Sigmoid colon (tissue), 7 donors: Measurements from ENCODE around the gene INAFM2. TPM values are rescaled to one million over a fixed set of nuclear protein-coding genes. Genes with fewer than 3 reads are reported as not detected.

ENCODE experiments used
- DNase-seq: peaks from one replicate; pipeline ENCODE4 v3.0.0-alpha.2; 2019
- H3K27ac ChIP-seq, 4 donors: fragments of 200-600 bp; sonication (generic); one replicate each; pipeline ENCODE4 v1.5.1; 2016 to 2019; ENCODE audit warnings: mild to moderate bottlenecking in 1 of 4
- H3K27me3 ChIP-seq, 3 donors: fragments of 200-600 bp; sonication (generic); one replicate each; pipeline ENCODE4 v1.5.1; 2019; ENCODE audit warnings: mild to moderate bottlenecking in 1 of 3
- H3K36me3 ChIP-seq, 4 donors: fragments of 200-600 bp; sonication (generic); one replicate each; pipeline ENCODE4 v1.5.1; 2016 to 2019
- H3K4me1 ChIP-seq, 4 donors: fragments of 200-600 bp; sonication (generic); one replicate each; pipeline ENCODE4 v1.5.1; 2017 to 2019
- H3K4me3 ChIP-seq, 4 donors: fragments of 200-600 bp; sonication (generic); one replicate each; pipeline ENCODE4 v1.5.1; 2017 to 2019; ENCODE audit warnings: mild to moderate bottlenecking in 2 of 4, moderate library complexity in 1 of 4
- H3K9me3 ChIP-seq, 4 donors: fragments of 200-600 bp in 3 of 4; sonication (generic) in 3 of 4; one replicate each; pipeline versions ENCODE4 v1.5.1 to v1.6.1; 2013 to 2019
- EP300 ChIP-seq, 4 donors: sonication (generic); formaldehyde crosslinking; IDR thresholded peaks; one replicate each; pipeline ENCODE4 v1.6.1; 2017; ENCODE audit warnings: antibody characterized with exemption in 4 of 4
- POLR2A ChIP-seq, 2 donors: fragments of 450-650 bp; IDR thresholded peaks; one replicate each; pipeline ENCODE4 v1.6.1; 2016; ENCODE audit warnings: antibody characterized with exemption in 2 of 2, mild to moderate bottlenecking in 2 of 2, moderate library complexity in 2 of 2
- POLR2AphosphoS5 ChIP-seq, 4 donors: sonication (generic); formaldehyde crosslinking; IDR thresholded peaks; one replicate each; pipeline ENCODE4 v1.6.1; 2017; ENCODE audit warnings: antibody characterized with exemption in 4 of 4
- WGBS, 2 donors: extraction: QIAGEN DNeasy Blood & Tissue Kit; methylation state at CpG; one replicate each; pipeline ENCODE4 v1.1.7; 2013; 5-methylcytosine and 5-hydroxymethylcytosine counted together
- intact Hi-C: fragments of 100-400 bp; cut with DNase I; formaldehyde crosslinking; loops from one replicate; pipeline ENCODE4 v1.15.1; 2023
- polyA plus RNA-seq, 3 donors: library from polyadenylated mRNA; stranded (reverse); fragments of 200-250 nt; gene quantifications; one replicate each; pipeline ENCODE4 v1.2.3, GENCODE V29; 2013
- total RNA-seq, 4 donors: library from RNA; depleted of rRNA; stranded (reverse); fragments of >200 nt; gene quantifications; one replicate each; pipeline ENCODE4 v1.1.0, GENCODE V29; 2016
- TF ChIP-seq, protein P1 (sequence below), 4 experiments: fragments of 450-650 bp in 3 of 4; fragments of 200-600 bp in 1 of 4; IDR thresholded peaks; one replicate each; pipeline ENCODE4 v1.5.1; 2016 to 2019; ENCODE audit warnings: antibody characterized with exemption in 4 of 4, mild to moderate bottlenecking in 3 of 4, moderate library complexity in 2 of 4
- donor health status: healthy with polysubstance abuse.
- donor health status: Bipolar disorder and iron deficiency.
- donor health status: healthy.

Gene INAFM2
- total and polyA plus RNA-seq, 7 donors, result 6.6 to 63.1 (median 41.0) TPM

DNA sequence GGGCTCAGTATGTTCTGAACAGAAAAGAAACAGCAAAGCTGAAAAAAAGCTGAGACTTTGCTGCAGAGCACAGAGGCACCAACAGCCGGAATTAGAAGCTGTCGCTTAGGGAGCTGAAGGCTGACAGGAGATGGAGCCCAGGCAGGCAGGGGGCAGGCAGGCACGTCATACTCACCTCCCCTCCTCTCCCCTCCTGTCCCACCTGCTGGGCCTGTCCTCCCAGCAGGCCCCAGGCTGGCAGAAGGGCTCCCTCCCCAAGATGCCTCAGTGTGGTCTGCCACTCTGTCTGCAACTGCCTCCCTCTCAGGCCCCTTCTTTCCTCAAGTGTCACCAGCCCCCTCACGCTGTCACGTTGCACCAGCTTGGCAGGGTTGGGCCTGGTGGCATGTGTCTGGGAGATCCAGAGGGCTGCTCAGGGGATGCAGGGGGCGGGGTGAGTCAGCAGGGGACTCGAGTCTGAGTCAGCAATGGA, 37.4 kb upstream of the INAFM2 start:
- WGBS, 2 donors, result 90 to 91% methylated on average over 7 of the region's 7 CpGs
- Histone ChIP-seq H3K4me3 (no peak overlapping the region), H3K9me3 (no peaks in the 10 kb centered on the region), H3K27ac (no peak overlapping the region), H3K36me3 (no peaks in the 10 kb centered on the region), H3K27me3 (peaks cover 21 to 30% (median 23%) of the 10 kb centered on the region in 3 donors), H3K4me1 (peaks cover 0 to 49% (median 41%) of the 10 kb centered on the region in 4 donors)
- intact Hi-C loops, result no loop called here
- TF ChIP-seq EP300 (IDR thresholded peaks at IDR 0.05) (no peak), POLR2AphosphoS5 (IDR thresholded peaks at IDR 0.05) (no peak), POLR2A (IDR thresholded peaks at IDR 0.05) (no peak)
- TF ChIP-seq, protein P1, sequence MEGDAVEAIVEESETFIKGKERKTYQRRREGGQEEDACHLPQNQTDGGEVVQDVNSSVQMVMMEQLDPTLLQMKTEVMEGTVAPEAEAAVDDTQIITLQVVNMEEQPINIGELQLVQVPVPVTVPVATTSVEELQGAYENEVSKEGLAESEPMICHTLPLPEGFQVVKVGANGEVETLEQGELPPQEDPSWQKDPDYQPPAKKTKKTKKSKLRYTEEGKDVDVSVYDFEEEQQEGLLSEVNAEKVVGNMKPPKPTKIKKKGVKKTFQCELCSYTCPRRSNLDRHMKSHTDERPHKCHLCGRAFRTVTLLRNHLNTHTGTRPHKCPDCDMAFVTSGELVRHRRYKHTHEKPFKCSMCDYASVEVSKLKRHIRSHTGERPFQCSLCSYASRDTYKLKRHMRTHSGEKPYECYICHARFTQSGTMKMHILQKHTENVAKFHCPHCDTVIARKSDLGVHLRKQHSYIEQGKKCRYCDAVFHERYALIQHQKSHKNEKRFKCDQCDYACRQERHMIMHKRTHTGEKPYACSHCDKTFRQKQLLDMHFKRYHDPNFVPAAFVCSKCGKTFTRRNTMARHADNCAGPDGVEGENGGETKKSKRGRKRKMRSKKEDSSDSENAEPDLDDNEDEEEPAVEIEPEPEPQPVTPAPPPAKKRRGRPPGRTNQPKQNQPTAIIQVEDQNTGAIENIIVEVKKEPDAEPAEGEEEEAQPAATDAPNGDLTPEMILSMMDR (IDR thresholded peaks at IDR 0.05), result no peak
- no peak for DNase-seq

DNA sequence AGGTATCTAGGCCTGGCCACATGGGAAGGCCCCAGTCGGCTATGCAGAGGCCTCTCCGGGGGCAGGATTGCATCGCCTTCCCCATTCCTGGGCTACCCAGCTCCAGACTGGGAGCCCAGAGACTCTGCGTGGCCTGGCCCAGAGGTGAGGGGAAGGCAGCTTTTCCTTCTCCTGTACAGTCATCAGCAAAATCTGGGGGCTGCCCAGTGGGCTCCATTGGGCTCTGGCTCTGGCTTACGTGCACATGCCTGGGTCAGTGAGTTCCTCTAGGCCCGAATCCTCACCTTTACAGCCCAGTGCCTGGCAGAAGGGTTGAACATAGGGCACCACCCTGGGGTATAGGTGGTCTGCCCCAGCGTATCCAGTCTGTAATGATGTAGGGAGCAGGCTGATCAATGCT, 36.7 kb upstream of the INAFM2 start:
- 82% methylated on average over 7 of the region's 7 CpGs for WGBS, 2 donors

DNA sequence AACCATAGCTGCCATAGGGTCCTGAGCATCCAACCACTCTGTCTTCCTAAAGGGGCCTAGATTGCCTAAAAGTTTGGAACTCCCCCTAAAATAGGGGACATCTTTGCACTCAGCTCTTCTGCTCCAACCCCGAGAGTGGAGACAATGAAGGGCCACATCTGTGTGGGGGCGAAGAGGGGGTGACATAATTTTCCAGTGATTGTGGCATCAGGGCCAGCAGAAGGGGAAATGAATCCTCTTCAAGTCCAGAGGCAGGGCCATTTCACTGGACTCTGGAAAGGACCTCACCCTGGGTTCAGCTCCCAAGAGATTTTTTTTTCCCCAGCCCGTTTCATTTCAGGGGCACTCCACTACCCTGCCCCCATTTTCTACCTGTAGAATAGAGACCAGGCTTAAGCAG, 36.0 kb upstream of the INAFM2 start:
- 88% methylated on average over 3 of the region's 3 CpGs for WGBS, 2 donors
- H3K9me3 ChIP-seq, result no peaks in the 10 kb centered on the region
- H3K4me1 ChIP-seq, result peaks cover 0 to 43% (median 35%) of the 10 kb centered on the region in 4 donors
- no peaks in the 10 kb centered on the region for H3K36me3 ChIP-seq
- intact Hi-C loops, result no loop called here
- no peak for TF ChIP-seq POLR2A (IDR thresholded peaks at IDR 0.05)
- TF ChIP-seq POLR2AphosphoS5 (IDR thresholded peaks at IDR 0.05), result no peak
- TF ChIP-seq EP300 (IDR thresholded peaks at IDR 0.05), result no peak
- TF ChIP-seq, protein P1 (IDR thresholded peaks at IDR 0.05), result no peak
- H3K27ac ChIP-seq, result no peak overlapping the region
- H3K27me3 ChIP-seq, result peaks cover 9 to 16% (median 10%) of the 10 kb centered on the region in 3 donors
- H3K4me3 ChIP-seq, result no peak overlapping the region
- DNase-seq, result no peak

More for the DNA sequence above, 36.7 kb upstream of the INAFM2 start:
- no peaks in the 10 kb centered on the region for H3K36me3 ChIP-seq
- no peak overlapping the region for H3K4me3 ChIP-seq
- intact Hi-C loops, result no loop called here
- no peak for DNase-seq
- H3K27ac ChIP-seq, result no peak overlapping the region
- peaks cover 0 to 49% (median 42%) of the 10 kb centered on the region in 4 donors for H3K4me1 ChIP-seq
- no peaks in the 10 kb centered on the region for H3K9me3 ChIP-seq
- peaks cover 14 to 23% (median 16%) of the 10 kb centered on the region in 3 donors for H3K27me3 ChIP-seq
- TF ChIP-seq POLR2A (IDR thresholded peaks at IDR 0.05), result no peak
- TF ChIP-seq, protein P1 (IDR thresholded peaks at IDR 0.05), result no peak
- no peak for TF ChIP-seq POLR2AphosphoS5 (IDR thresholded peaks at IDR 0.05)
- TF ChIP-seq EP300 (IDR thresholded peaks at IDR 0.05), result no peak

DNA sequence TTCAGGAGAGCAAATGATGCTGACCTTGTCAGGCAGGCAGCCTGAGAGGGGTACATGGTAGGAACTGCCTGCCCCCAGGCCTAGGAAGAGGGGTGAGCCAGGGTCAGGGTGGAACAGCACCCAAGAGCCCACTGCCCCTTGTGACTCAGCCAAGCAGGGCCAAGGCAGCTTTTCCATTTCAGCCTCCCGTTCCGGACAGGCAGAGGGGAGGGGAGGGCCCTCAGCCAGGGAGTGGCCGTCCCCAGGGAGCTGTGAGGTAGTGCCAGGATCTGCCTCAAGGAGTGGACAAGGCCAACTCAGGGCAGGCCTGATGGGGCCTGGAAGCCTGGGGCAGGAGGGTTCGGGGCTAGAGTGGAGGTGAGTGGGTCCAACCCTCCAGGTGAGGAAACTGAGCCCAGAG, 35.5 kb upstream of the INAFM2 start:
- Histone ChIP-seq H3K4me3 (no peak overlapping the region), H3K4me1 (peaks cover 0 to 38% (median 30%) of the 10 kb centered on the region in 4 donors), H3K36me3 (no peaks in the 10 kb centered on the region), H3K27ac (no peak overlapping the region), H3K27me3 (peaks cover 4 to 12% (median 6%) of the 10 kb centered on the region in 3 donors), H3K9me3 (no peaks in the 10 kb centered on the region)
- 38 to 73% methylated on average over 4 of the region's 4 CpGs for WGBS, 2 donors
- no peak for TF ChIP-seq POLR2A (IDR thresholded peaks at IDR 0.05)
- DNase-seq, result no peak
- intact Hi-C loops, result no loop called here

DNA sequence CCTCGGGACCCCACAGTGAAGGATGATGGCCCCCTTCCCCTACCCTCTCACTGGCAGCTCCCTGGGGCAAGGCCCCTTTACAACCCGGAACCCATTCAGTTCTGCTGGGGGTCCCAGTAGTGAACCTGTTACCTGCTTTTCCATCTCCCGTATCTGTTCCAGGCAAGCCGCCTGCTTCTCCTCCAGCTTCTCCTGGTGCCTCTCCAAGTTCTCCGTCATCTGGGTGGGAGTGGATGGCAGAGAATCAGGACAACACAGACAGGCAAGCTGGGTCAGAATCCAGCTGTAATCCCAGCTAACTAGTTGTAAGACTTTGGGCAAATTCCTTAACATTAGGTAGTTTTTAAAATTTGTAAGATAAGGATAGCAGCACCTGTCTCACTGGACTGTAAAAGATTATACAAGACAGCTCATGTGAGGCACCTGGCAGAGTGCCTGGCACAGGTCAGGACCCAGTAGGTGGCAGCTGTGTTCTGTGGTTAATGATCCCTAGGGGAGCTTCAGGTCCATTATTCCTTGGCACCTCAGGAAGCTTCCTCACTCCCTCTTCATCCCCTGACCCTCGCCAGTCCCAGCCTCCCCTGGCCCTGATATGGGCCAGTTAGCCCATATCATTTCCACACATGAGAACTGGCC, 34.2 kb upstream of the INAFM2 start:
- no peak overlapping the region for H3K27ac ChIP-seq
- intact Hi-C loops, result no loop called here
- no peak overlapping the region for H3K4me3 ChIP-seq
- no peak for DNase-seq
- TF ChIP-seq POLR2A (IDR thresholded peaks at IDR 0.05), result no peak
- TF ChIP-seq POLR2AphosphoS5 (IDR thresholded peaks at IDR 0.05), result no peak
- TF ChIP-seq EP300 (IDR thresholded peaks at IDR 0.05), result no peak
- TF ChIP-seq, protein P1 (IDR thresholded peaks at IDR 0.05), result no peak
- peaks cover 0 to 2% (median 0%) of the 10 kb centered on the region in 3 donors for H3K27me3 ChIP-seq
- H3K36me3 ChIP-seq, result no peaks in the 10 kb centered on the region
- no peaks in the 10 kb centered on the region for H3K9me3 ChIP-seq
- peaks cover 0 to 33% (median 25%) of the 10 kb centered on the region in 4 donors for H3K4me1 ChIP-seq
- 19 to 66% methylated on average over 6 of the region's 6 CpGs for WGBS, 2 donors
